Pancreas (tissue), 10 donors: ENCODE results near the gene SERPINE3. TPM values are rescaled to one million over a fixed set of nuclear protein-coding genes. Genes with fewer than 3 reads are reported as not detected.

Experiments used
- ATAC-seq, 4 donors: fragments of 200-7000 bp; cut with Tn5 transposase; one replicate each; pipeline versions ENCODE4 v1.8.0 to v1.9.1; 2020; ENCODE audit warnings: mild to moderate bottlenecking in 4 of 4, moderate library complexity in 4 of 4
- DNase-seq, 6 donors: peaks; one replicate each; pipeline ENCODE4 v3.0.0-alpha.2; 2020
- FAIRE-seq: peaks from 2 replicates; lab custom pipeline; 2012; peaks lifted over from hg19 to GRCh38; lab: Jason Lieb, UNC
- H3K27ac ChIP-seq, 4 donors: fragments of 200-600 bp; sonication (generic); 1 replicate in 3 of 4; 2 replicates in 1 of 4; pipeline versions ENCODE4 v1.5.0 to v1.8.0; 2020
- H3K27me3 ChIP-seq, 4 donors: fragments of 200-600 bp; one replicate each; pipeline ENCODE4 v1.8.0; 2021
- H3K36me3 ChIP-seq, 3 donors: fragments of 200-600 bp; sonication (generic) in 1 of 3; one replicate each; pipeline versions ENCODE4 v1.5.0 to v1.8.0; 2020 to 2021
- H3K4me1 ChIP-seq, 3 donors: fragments of 200-600 bp; one replicate each; pipeline ENCODE4 v1.8.0; 2021
- H3K4me3 ChIP-seq, 4 donors: fragments of 200-600 bp; sonication (generic) in 2 of 4; one replicate each; pipeline versions ENCODE4 v1.5.0 to v1.8.0; 2020 to 2021
- H3K9me3 ChIP-seq, 4 donors: fragments of 200-600 bp; one replicate each; pipeline ENCODE4 v1.8.0; 2021
- WGBS, 2 donors: extraction: QIAGEN DNeasy Blood & Tissue Kit; methylation state at CpG; one replicate each; pipeline ENCODE4 v1.1.7; 2013; 5-methylcytosine and 5-hydroxymethylcytosine counted together
- intact Hi-C, 3 donors: fragments of 100-400 bp; cut with DNase I; formaldehyde crosslinking; loops; one replicate each; pipeline versions ENCODE4 v1.11.1 to v1.14.2; 2022
- polyA plus RNA-seq, 2 donors: library from polyadenylated mRNA; stranded (reverse); fragments of 200-250 nt; gene quantifications; one replicate each; pipeline ENCODE4 v1.2.3, GENCODE V29; 2013
- total RNA-seq, 6 donors: library from RNA; stranded (reverse); fragmentation: NEBNext Ultra II Directional in 4 of 6; extraction: Animal tissue kit (Norgen Biotek cat#: 25700) in 4 of 6; gene quantifications; one replicate each; pipeline versions ENCODE4 v1.2.1 to v1.2.4, GENCODE V29; 2021 to 2023
- TF ChIP-seq, protein P1 (sequence below), 4 donors: fragments of 200-600 bp; sonication (generic) in 3 of 4; IDR thresholded peaks; one replicate each; pipeline versions ENCODE4 v1.5.0 to v1.8.0; 2021; ENCODE audit warnings: antibody characterized with exemption in 4 of 4
- donor health status: healthy with polysubstance abuse.
- donor health status: DM: no; HTN: no; CAD: no; lungs with moderate emphysema.
- donor health status: DM: no; HTN: no; CAD: no.
- donor health status: control.
- donor health status: control.
- donor health status: Bipolar disorder and iron deficiency.
- donor health status: DM: yes; HTN: yes; CAD: no.
- donor health status: DM: no; HTN: no; CAD: no.
- donor health status: DM: no; HTN: no; CAD: no.
- donor health status: DM: yes; HTN: yes; CAD: no.

The SERPINE3 gene
- total and polyA plus RNA-seq, 8 donors = not detected

GRCh38 chr13:51343475-51343874 is 4.0 kb downstream of the SERPINE3 start:
- TF ChIP-seq, protein P1, sequence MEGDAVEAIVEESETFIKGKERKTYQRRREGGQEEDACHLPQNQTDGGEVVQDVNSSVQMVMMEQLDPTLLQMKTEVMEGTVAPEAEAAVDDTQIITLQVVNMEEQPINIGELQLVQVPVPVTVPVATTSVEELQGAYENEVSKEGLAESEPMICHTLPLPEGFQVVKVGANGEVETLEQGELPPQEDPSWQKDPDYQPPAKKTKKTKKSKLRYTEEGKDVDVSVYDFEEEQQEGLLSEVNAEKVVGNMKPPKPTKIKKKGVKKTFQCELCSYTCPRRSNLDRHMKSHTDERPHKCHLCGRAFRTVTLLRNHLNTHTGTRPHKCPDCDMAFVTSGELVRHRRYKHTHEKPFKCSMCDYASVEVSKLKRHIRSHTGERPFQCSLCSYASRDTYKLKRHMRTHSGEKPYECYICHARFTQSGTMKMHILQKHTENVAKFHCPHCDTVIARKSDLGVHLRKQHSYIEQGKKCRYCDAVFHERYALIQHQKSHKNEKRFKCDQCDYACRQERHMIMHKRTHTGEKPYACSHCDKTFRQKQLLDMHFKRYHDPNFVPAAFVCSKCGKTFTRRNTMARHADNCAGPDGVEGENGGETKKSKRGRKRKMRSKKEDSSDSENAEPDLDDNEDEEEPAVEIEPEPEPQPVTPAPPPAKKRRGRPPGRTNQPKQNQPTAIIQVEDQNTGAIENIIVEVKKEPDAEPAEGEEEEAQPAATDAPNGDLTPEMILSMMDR (IDR thresholded peaks at IDR 0.05) = no peak
- no peaks in the 10 kb centered on the region for H3K9me3 ChIP-seq
- no peak for ATAC-seq
- no peak overlapping the region for H3K27ac ChIP-seq
- H3K36me3 ChIP-seq = no peaks in the 10 kb centered on the region
- DNase-seq = no peak
- H3K4me1 ChIP-seq = no peaks in the 10 kb centered on the region
- WGBS, 2 donors = 72 to 73% methylated on average over 5 of the region's 5 CpGs
- H3K27me3 ChIP-seq = no peaks in the 10 kb centered on the region
- no peak for FAIRE-seq
- no peak overlapping the region for H3K4me3 ChIP-seq
- intact Hi-C loops = no loop called here

- no peak for DNase-seq
- FAIRE-seq = no peak
- H3K27ac ChIP-seq = no peak overlapping the region
- H3K4me3 ChIP-seq = no peak overlapping the region
- H3K4me1 ChIP-seq = no peaks in the 10 kb centered on the region
- no peaks in the 10 kb centered on the region for H3K27me3 ChIP-seq
- H3K9me3 ChIP-seq = no peaks in the 10 kb centered on the region
- no peak for ATAC-seq
- intact Hi-C loops = no loop called here
- 85 to 88% methylated on average over 2 of the region's 2 CpGs for WGBS, 2 donors
- no peaks in the 10 kb centered on the region for H3K36me3 ChIP-seq
- TF ChIP-seq, protein P1 (IDR thresholded peaks at IDR 0.05) = no peak
Measured at GRCh38 chr13:51346397-51346796, 6.9 kb downstream of the SERPINE3 start.

- Histone ChIP-seq H3K36me3 (no peaks in the 10 kb centered on the region), H3K27me3 (no peaks in the 10 kb centered on the region), H3K27ac (no peak overlapping the region), H3K4me1 (no peaks in the 10 kb centered on the region), H3K4me3 (no peak overlapping the region), H3K9me3 (peaks cover 0 to under 1% (median 0%) of the 10 kb centered on the region in 4 donors)
- WGBS, 2 donors = 83 to 87% methylated on average over 9 of the region's 9 CpGs
- no peak for FAIRE-seq
- intact Hi-C loops = no loop called here
- ATAC-seq = no peak
- TF ChIP-seq, protein P1 (IDR thresholded peaks at IDR 0.05) = no peak
- DNase-seq = no peak
Measured at GRCh38 chr13:51347099-51347498, 7.6 kb downstream of the SERPINE3 start.

GRCh38 chr13:51348069-51348967 is 8.8 kb downstream of the SERPINE3 start:
- DNase-seq = no peak
- no peaks in the 10 kb centered on the region for H3K4me1 ChIP-seq
- ATAC-seq = peak in 1 of 4 donors; percentile 8
- H3K27me3 ChIP-seq = no peaks in the 10 kb centered on the region
- FAIRE-seq = no peak
- H3K36me3 ChIP-seq = no peaks in the 10 kb centered on the region
- peaks cover 0 to 4% (median 0%) of the 10 kb centered on the region in 4 donors for H3K9me3 ChIP-seq
- TF ChIP-seq, protein P1 (IDR thresholded peaks at IDR 0.05) = no peak
- 67 to 70% methylated on average over 10 of the region's 10 CpGs for whole genome bisulfite sequencing, 2 donors
- no peak overlapping the region for H3K27ac ChIP-seq
- H3K4me3 ChIP-seq = no peak overlapping the region
- intact Hi-C loops = no loop called here

GRCh38 chr13:51349016-51349415 is 9.5 kb downstream of the SERPINE3 start:
- no peak for FAIRE-seq

More at GRCh38 chr13:51349016-51349415, 9.5 kb downstream of the SERPINE3 start:
- TF ChIP-seq, protein P1 (IDR thresholded peaks at IDR 0.05) = no peak
- H3K27me3 ChIP-seq = no peaks in the 10 kb centered on the region
- H3K36me3 ChIP-seq = no peaks in the 10 kb centered on the region
- ATAC-seq = peak in 1 of 4 donors; percentile 17
- DNase-seq = no peak
- peaks cover 0 to 4% (median 0%) of the 10 kb centered on the region in 4 donors for H3K9me3 ChIP-seq
- H3K4me1 ChIP-seq = no peaks in the 10 kb centered on the region
- H3K27ac ChIP-seq = no peak overlapping the region
- no peak overlapping the region for H3K4me3 ChIP-seq
- intact Hi-C loops = no loop called here
